Stimulated activated CD8-positive, alpha-beta memory T cell treated with anti-CD3 and anti-CD28 coated beads, Interleukin-12 subunit alpha, Interleukin-12 subunit beta, amount 100 ng/mL, for 1 hour (primary cell): Measurements from ENCODE around the gene MEDAG.

Experiments
- DNase-seq: peaks from one replicate; pipeline ENCODE4 v3.0.0-alpha.2; 2020; ENCODE audit warnings: low read depth

Gene MEDAG

GRCh38 chr13:30957258-30957943 is 51.3 kb downstream of the MEDAG start:
- DNase-seq, result no peak

- no peak for DNase-seq
These were observed 53.6 kb downstream of the MEDAG start for GRCh38 chr13:30959678-30960077.

GRCh38 chr13:30963791-30964190 is 57.7 kb downstream of the MEDAG start:
- DNase-seq, result no peak

GRCh38 chr13:30965380-30965779 is 59.3 kb downstream of the MEDAG start:
- DNase-seq, result no peak

DNA sequence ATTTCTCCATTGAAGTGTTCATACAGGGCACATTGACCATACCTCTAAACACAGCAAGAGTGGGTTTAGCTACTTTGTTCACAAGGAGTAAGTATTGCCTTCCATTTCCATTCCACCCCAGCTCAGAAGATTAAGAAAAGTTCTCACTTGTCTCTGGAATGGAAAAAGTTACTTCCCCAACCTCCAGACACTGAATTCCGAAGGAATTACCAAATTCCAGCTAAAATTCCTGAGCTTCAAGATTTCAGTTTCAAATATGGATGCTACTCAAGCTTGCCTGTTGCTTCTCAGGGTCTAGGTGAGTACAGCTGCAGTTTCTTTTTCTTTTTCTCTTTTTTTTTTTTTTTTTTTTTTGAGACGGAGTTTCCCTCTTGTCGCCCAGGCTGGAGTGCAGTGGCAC is 60.0 kb downstream of the MEDAG start:
- DNase-seq, result no peak

DNA sequence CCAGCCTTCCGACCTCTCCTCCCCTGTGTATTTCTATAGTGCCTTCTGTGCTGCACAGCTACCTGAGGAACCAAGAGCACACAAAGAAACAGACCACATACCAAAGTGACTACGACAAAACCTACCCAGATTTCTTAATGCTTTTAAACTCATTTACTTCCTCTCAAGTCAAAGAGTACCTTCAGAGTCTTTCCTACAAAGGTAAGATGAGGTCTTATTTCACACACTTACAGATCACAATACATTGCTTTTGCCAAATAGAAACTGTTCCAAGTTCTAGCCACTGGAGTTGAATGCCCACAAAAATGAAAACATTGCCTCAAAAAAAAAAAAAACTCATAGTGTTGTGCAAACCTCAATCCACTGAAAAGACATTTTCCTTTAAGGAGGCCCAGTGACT is 62.8 kb downstream of the MEDAG start:
- no peak for DNase-seq

DNA sequence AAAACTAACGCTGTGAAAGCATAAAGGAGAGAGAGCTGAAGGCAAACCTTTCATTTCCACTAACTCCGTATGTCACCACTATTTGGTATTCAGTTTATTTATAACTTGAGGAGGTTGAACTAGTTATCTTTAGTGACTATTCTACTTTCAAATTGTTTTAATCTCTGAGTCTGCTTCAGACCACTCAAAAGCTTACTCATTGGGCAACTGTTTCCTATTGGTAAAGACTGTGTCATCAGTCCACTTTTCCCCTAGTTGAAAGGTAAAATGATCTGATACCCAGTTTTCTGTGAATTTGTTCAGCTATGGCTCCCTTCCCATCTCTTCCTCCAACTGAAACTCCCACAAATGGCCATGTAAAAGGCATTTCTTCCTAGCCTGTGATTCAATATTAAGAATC is 65.5 kb downstream of the MEDAG start:
- DNase-seq, result no peak

DNA sequence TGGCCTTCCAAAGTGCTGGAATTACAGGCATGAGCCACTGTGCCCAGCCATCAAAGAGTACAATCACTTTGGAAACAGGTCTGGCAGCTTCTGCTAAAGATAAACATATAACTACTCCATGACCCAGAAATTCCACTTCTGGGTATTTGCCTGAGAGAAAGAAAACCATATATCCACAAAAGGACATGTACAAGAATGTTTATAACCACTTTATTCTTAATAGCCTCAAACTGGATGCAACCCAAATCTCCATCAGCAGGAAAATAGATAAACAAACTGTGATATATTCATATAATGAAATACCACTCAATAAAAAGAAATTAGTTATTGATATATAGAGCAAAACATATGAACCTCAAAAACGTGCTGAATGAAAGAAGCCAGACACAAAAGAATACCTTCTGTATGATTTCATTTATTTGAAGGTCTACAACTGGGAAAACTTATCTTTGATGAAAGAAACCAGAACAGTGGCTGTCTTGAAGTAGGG is 66.9 kb downstream of the MEDAG start:
- DNase-seq, result no peak

GRCh38 chr13:30974350-30974749 is 68.3 kb downstream of the MEDAG start:
- no peak for DNase-seq
